Stimulated activated CD4-positive, alpha-beta T cell treated with anti-CD3 and anti-CD28 coated beads, TNF-alpha, amount 100 ng/mL, for 24 hours (primary cell): Measurements from ENCODE around the gene LAMB2.

Experiments used
- DNase-seq, 3 experiments: peaks; one replicate each; pipeline ENCODE4 v3.0.0-alpha.2; 2020; ENCODE audit warnings: low read depth in 3 of 3

LAMB2 gene

GRCh38 chr3:49161808-49162530 lies 29.1 kb upstream of the LAMB2 start:
- DNase-seq, result no peak

DNA sequence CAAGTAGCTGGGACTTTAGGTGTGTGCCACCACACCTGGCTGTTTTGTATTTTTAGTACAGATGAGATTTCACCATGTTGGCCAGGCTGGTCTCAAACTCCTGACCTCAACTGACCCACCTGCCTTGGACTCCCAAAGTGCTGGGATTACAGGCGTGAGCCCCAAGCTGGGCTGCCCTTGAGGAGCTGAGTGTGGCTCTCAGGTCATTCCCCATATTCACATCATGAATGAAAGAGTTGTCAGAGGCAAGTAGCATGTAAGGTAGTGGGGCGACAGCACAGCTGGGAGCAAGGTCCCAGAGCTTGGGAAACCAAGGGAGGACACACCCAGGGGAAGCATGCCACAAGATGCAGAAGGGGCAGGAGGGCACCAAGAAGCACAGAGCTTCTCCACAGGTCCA lies 28.3 kb upstream of the LAMB2 start:
- no peak for DNase-seq

GRCh38 chr3:49158792-49159191 lies 25.9 kb upstream of the LAMB2 start:
- no peak for DNase-seq

DNA sequence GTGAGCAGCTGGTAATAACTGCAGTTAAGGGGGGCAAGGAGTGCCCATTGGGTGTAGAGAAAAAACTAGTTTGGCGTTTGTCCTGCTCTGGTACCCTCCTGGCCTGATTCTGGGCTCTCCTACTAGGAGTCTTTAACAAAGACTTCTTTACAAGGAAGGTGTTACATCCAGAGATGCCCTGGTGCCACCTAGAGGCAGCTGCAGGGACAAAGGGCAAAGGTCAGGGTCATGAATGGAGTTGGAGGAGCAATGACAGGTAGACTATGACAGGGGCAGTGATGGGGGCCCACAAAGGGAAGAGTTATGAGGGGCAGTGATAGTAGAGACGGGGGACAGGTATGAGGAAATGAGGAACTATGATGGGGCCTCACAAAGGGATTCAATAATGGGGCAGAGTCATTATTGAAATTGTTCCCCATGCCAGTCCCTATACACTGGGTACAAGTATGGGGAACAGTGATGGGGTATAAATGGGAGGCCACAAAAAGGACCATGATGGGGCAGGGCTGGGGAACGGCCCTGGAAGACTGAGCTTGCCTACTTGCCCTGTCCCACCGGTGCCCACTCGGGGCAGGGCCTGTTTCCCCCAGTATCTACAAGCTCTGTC lies 25.4 kb upstream of the LAMB2 start:
- peak in 2 of 3 experiments; percentile 30 to 52 for DNase-seq

DNA sequence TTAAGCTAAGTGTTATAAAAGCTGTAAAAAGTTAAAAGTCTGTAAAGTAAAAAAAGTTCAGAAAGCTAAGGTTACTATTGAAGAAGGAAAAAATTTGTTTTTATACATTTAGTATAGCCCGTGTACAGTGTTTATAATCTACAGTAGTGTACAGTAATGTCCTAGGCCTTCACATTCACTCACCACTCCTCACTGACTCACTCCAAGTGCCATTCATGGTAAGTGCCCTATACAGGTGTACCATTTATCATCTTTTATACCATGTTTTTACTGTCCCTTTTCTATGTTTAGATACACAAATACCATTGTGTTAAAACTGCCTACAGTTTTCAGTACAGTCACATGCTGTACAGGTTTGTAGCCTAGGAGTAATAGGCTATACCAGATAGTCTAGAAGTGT lies 24.4 kb upstream of the LAMB2 start:
- DNase-seq, result no peak

DNA sequence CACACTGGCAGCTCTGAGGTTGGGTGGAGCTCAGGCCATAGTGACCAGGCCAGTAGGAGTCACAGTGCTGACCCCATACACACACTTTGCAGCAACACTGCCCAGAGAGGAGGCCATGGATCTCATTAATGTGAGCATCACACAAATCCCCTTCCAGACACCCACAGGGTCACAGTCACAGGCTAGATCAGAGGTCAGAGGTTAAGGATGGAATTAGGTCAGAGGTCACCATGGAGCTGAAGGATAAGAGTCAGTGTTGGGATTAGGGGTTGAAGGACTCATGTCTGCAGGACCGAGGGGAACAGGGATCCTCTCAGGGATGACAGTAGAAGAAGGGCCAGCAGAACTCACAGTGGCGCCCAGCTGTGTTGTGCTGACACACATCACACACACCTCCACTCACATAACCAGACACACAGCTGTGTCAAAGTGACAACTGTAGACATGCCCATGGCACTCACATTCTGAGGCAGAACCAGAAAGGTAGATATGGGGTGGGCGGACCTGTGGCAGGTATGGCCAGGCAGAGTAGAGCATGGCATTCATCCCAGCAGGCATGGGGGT lies 20.6 kb upstream of the LAMB2 start:
- DNase-seq, result no peak

DNA sequence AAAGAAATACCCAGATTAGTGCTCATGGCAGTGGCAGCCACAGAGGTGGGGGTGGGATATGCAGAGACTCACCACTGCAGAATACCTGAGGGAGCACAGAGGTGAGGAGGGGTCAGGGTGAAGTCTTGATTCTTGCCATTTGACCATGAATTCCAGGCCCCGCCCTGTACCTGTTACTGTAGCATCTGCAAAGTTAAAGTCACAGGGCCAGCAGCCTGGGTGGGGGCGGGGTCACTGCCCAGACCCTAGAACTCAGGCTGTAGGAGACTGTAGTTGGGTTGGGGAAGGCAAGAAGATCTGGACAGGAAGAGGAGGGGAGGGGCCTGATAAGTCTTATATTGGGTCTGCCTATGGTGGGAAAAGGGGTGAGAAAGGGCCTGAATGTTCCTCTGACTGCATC lies 18.8 kb upstream of the LAMB2 start:
- DNase-seq, result no peak

DNA sequence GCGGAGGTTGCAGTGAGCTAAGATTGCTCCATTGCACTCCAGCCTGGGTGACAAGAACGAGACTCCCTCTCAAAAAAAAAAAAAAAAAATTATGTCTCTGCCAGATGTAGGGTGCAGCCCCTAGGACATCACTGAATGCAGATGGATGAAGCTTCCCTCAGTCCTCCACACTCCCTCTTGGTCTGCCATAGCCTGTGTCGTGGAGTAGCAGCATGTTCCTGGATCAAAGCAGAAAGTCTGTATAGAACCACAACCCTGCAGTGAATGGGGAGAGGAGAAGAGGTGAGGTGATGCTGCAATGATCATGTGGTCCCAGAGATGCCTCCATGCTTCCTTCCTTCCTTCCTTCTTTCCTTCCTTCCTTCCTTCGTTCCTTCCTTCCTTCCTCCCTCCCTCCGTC lies 15.3 kb upstream of the LAMB2 start:
- DNase-seq, result no peak

GRCh38 chr3:49140080-49140479 lies 7.2 kb upstream of the LAMB2 start:
- DNase-seq, result no peak

- DNase-seq, result no peak
These were observed 2.6 kb upstream of the LAMB2 start for GRCh38 chr3:49135499-49135898.

- no peak for DNase-seq
These were observed 1.8 kb upstream of the LAMB2 start for GRCh38 chr3:49134471-49135265.

- DNase-seq, result no peak
These were observed 539 bp upstream of the LAMB2 start for GRCh38 chr3:49133226-49133951.

- DNase-seq, result no peak
These were observed 795 bp downstream of the LAMB2 start for GRCh38 chr3:49132073-49132436.

GRCh38 chr3:49131576-49131975 lies 1.3 kb downstream of the LAMB2 start:
- DNase-seq, result no peak

GRCh38 chr3:49131040-49131439 lies 1.8 kb downstream of the LAMB2 start:
- no peak for DNase-seq

GRCh38 chr3:49124991-49125670 lies 7.7 kb downstream of the LAMB2 start:
- no peak for DNase-seq

DNA sequence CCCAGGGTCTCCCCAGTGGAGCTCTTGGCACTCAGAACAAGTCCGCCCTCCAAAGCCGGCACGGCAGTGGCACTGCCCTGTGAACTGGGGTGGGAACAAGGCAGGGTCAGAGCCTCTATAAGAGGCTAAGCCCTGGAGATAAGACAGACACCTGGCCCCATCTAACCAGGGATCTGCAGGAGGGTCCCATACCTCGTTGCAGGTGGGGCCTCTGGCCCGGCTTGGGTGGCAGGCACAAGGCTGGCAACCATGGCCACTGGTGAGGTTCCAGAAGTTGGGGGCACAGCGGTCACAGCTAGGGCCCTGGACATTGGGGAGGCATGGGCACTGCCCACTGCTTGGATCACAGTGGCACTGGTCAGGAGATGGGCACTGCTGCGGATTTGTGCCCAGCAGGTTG lies 8.6 kb downstream of the LAMB2 start:
- no peak for DNase-seq

GRCh38 chr3:49123687-49124086 lies 9.2 kb downstream of the LAMB2 start:
- no peak for DNase-seq

DNA sequence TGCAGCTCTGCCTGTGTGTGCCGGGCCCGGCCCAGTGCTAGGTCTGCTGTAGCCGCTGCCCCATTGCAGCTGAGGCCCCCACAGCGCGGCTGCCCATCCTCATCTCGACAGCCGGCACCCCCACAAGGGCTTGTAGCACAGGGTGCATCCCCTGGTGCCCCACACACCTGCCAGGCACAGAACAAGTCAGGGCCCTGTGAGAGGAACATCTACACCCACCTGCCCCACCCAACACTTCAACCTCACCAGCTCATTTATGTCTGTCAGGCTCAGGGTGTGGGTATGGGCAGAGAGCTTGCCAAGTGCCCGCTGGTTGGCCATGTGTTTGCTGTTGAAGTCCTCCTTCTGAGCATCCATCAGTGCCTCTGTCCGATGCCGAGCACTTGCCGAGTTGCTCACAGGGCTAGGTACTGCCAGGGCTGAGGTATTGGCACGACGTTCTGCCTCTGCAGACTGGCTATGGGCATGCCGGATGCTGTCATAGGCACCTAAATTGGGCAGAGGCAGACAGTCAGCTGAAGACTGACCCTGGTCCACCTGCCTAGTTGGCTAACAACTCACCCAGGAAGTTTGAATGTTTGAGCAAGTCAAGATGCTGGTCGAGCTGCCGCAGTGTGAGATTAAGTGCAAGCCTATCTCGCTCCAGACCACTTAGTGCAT lies 9.8 kb downstream of the LAMB2 start:
- no peak for DNase-seq

DNA sequence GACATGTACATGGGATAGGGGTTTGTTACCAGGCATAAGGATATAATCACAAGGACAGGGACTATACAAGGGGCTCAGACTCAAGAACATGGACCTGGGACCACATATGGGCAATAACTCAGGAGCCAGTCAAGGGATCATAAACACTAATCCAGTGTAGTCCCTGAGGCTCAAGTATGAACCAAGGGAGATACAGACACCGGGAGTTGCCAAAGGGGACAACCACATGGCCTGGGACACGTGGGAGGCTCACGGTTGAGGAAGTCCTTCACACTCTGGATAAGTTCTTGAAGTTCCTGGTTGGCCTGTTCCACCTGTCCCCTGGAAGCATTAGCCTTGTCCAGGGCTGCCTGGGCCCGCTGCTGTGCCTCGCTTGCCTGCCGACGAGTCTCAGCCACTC lies 10.4 kb downstream of the LAMB2 start:
- no peak for DNase-seq

DNA sequence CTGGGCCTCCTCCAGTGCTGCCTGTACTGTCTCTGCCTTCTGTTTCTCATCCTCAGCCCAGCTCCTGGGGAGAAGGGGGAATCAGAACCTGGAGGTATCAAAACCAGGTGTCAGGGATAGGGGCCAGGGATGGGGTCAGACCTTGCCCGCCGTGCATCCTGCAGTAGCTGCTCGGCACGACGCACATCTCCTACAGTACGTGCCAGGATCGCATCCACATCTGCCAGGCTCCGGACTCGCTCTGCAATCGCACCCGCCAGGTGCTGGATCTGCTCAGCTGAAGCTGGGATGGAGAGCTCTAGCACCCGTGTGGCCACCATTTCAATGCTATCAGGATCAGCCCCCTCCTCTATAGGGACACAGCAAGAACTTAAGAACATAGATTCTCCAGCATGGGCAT lies 10.8 kb downstream of the LAMB2 start:
- DNase-seq, result no peak
